Mesenteric fat pad (tissue), 1 donor: ENCODE measurements around the gene ARHGEF25. TPM values are rescaled to one million over a fixed set of nuclear protein-coding genes. Genes with fewer than 3 reads are reported as not detected.

ENCODE experiments used
- total RNA-seq: library from RNA; stranded (reverse); fragmentation: NEBNext Ultra II Directional; extraction: Animal tissue kit (Norgen Biotek cat#: 25700); gene quantifications from one replicate; pipeline ENCODE4 v1.2.1, GENCODE V29; 2021
- donor health status: DM: yes; HTN: yes; CAD: no.

The ARHGEF25 gene
- total RNA-seq, 1 donor from 2014 or later, result 12.8 TPM

Other genes starting within 250 kb of the ARHGEF25 start
- 49.0 TPM for gene R3HDM2, start 180.4 kb upstream of the ARHGEF25 start, total RNA-seq
- gene INHBC, start 176.7 kb upstream of the ARHGEF25 start, total RNA-seq, result not detected
- not detected for gene INHBE, start 156.1 kb upstream of the ARHGEF25 start, total RNA-seq
- 0.13 TPM for gene GLI1, start 151.7 kb upstream of the ARHGEF25 start, total RNA-seq
- 26.5 TPM for gene ARHGAP9, start 131.6 kb upstream of the ARHGEF25 start, total RNA-seq
- 145 TPM for gene MARS1, start 123.4 kb upstream of the ARHGEF25 start, total RNA-seq
- 32.2 TPM for gene DDIT3, start 90.9 kb upstream of the ARHGEF25 start, total RNA-seq
- gene MBD6, start 88.6 kb upstream of the ARHGEF25 start, total RNA-seq, result 66.0 TPM
- gene DCTN2, start 64.2 kb upstream of the ARHGEF25 start, total RNA-seq, result 106 TPM
- gene KIF5A, start 61.4 kb upstream of the ARHGEF25 start, total RNA-seq, result not detected
- gene PIP4K2C, start 20.2 kb upstream of the ARHGEF25 start, total RNA-seq, result 14.3 TPM
- gene DTX3, start 6.6 kb upstream of the ARHGEF25 start, total RNA-seq, result 7.2 TPM
- gene B4GALNT1, start 21.8 kb downstream of the ARHGEF25 start, total RNA-seq, result 2.7 TPM
- 251 TPM for gene OS9, start 82.7 kb downstream of the ARHGEF25 start, total RNA-seq
- gene AGAP2, start 127.3 kb downstream of the ARHGEF25 start, total RNA-seq, result 2.1 TPM
- gene TSPAN31, start 133.6 kb downstream of the ARHGEF25 start, total RNA-seq, result 35.0 TPM
- gene CDK4, start 140.9 kb downstream of the ARHGEF25 start, total RNA-seq, result 87.0 TPM
- gene MARCHF9, start 143.7 kb downstream of the ARHGEF25 start, total RNA-seq, result 11.3 TPM
- gene CYP27B1, start 155.6 kb downstream of the ARHGEF25 start, total RNA-seq, result 1.8 TPM
- 32.8 TPM for gene METTL1, start 160.7 kb downstream of the ARHGEF25 start, total RNA-seq
- 7.2 TPM for gene EEF1AKMT3, start 161.2 kb downstream of the ARHGEF25 start, total RNA-seq
- gene TSFM, start 171.4 kb downstream of the ARHGEF25 start, total RNA-seq, result 32.7 TPM
- gene AVIL, start 207.3 kb downstream of the ARHGEF25 start, total RNA-seq, result 5.7 TPM
- 156 TPM for gene CTDSP2, start 235.3 kb downstream of the ARHGEF25 start, total RNA-seq